H1 (cell line): Measurements from ENCODE around the gene DPH1.

ENCODE experiments used
- CTCF ChIP-seq, 3 experiments: IDR thresholded peaks; 1 replicate in 2 of 3; 2 replicates in 1 of 3; pipeline versions ENCODE4 v1.5.1 to v1.6.1; 2011; ENCODE audit warnings: low read length in 3 of 3, mild to moderate bottlenecking in 3 of 3, inconsistent platforms in 2 of 3, low read depth in 1 of 3, moderate library complexity in 1 of 3; ENCODE audit not compliant: insufficient read depth in 1 of 3; ENCODE audit errors: control extremely low read depth in 1 of 3
- E2F6 ChIP-seq: IDR thresholded peaks from 2 replicates; pipeline ENCODE4 v1.6.1; 2012; ENCODE audit warnings: inconsistent platforms
- EP300 ChIP-seq, 2 experiments: IDR thresholded peaks; 1 replicate in 1 of 2; 2 replicates in 1 of 2; pipeline ENCODE4 v1.6.1; 2011 to 2012; ENCODE audit warnings: low read depth in 2 of 2, low read length in 2 of 2, mild to moderate bottlenecking in 2 of 2, borderline replicate concordance in 1 of 2, inconsistent platforms in 1 of 2, moderate library complexity in 1 of 2
- POLR2A ChIP-seq, 2 experiments: IDR thresholded peaks; 1 replicate in 1 of 2; 2 replicates in 1 of 2; pipeline ENCODE4 v1.6.1; 2011; ENCODE audit warnings: low read depth in 2 of 2, low read length in 2 of 2, mild to moderate bottlenecking in 2 of 2; ENCODE audit errors: control extremely low read depth in 1 of 2
- POLR2AphosphoS5 ChIP-seq: IDR thresholded peaks from 2 replicates; pipeline ENCODE4 v1.6.1; 2011; ENCODE audit warnings: low read depth, low read length
- YY1 ChIP-seq: IDR thresholded peaks from 2 replicates; pipeline ENCODE4 v1.6.1; 2011; ENCODE audit warnings: low read depth, mild to moderate bottlenecking, low read length

GRCh38 chr17:1986783-1987451 is 43.0 kb upstream of the DPH1 start:
- TF ChIP-seq E2F6 = no peak
- no peak for TF ChIP-seq CTCF (IDR thresholded peaks at IDR 0.05; ENCODE audit: control extremely low read depth in 1 of 3, insufficient read depth in 1 of 3, low read depth in 1 of 3, low read length in 3 of 3)
- no peak for TF ChIP-seq YY1
- no peak for TF ChIP-seq POLR2A (IDR thresholded peaks at IDR 0.05; ENCODE audit: control extremely low read depth in 1 of 2, low read depth in 2 of 2, low read length in 2 of 2)
- no peak for TF ChIP-seq POLR2AphosphoS5
- no peak for TF ChIP-seq EP300 (IDR thresholded peaks at IDR 0.05; ENCODE audit: borderline replicate concordance in 1 of 2, low read depth in 2 of 2, low read length in 2 of 2)
